BE2C (cell line): Measurements from ENCODE around the gene AGAP2.

ENCODE experiments used
- DNase-seq: peaks from one replicate; pipeline ENCODE4 v3.0.0-alpha.2; 2020
- H3K27me3 ChIP-seq: fragments of 250-450 bp; sonication (Bioruptor Pico); 2 replicates; pipeline ENCODE4 v1.5.1; 2020; ENCODE audit warnings: mild to moderate bottlenecking
- H3K36me3 ChIP-seq: fragments of 250-450 bp; sonication (Bioruptor Pico); 2 replicates; pipeline ENCODE4 v1.5.1; 2020; ENCODE audit warnings: mild to moderate bottlenecking
- H3K4me1 ChIP-seq: fragments of 250-450 bp; sonication (Bioruptor Pico); 2 replicates; pipeline ENCODE4 v1.5.1; 2020
- H3K4me3 ChIP-seq: 2 replicates; pipeline ENCODE4 v1.5.1; 2011; ENCODE audit warnings: low read depth, low read length
- H3K9me3 ChIP-seq: fragments of 250-450 bp; sonication (Bioruptor Pico); 2 replicates; pipeline ENCODE4 v1.5.1; 2020
- CTCF ChIP-seq: IDR thresholded peaks from 2 replicates; pipeline ENCODE4 v1.5.1; 2012; ENCODE audit warnings: mild to moderate bottlenecking, low read depth, low read length

Gene AGAP2

GRCh38 chr12:57744194-57744776 is 5.7 kb upstream of the AGAP2 start:
- Histone ChIP-seq H3K9me3 (no peaks in the 10 kb centered on the region), H3K4me1 (peaks cover 3% of the 10 kb centered on the region; the same call in 1 of the 2 replicates), H3K4me3 (peak overlapping the region; percentile 96), H3K27me3 (peaks cover 16% of the 10 kb centered on the region), H3K36me3 (peaks cover 29% of the 10 kb centered on the region)
- TF ChIP-seq CTCF, result no peak
- peak; percentile 68 for DNase-seq

- Histone ChIP-seq H3K9me3 (no peaks in the 10 kb centered on the region), H3K4me1 (peaks cover 3% of the 10 kb centered on the region; the same call in 1 of the 2 replicates), H3K4me3 (no peak overlapping the region), H3K36me3 (peaks cover 24% of the 10 kb centered on the region), H3K27me3 (peaks cover 20% of the 10 kb centered on the region)
- no peak for DNase-seq
- no peak for TF ChIP-seq CTCF
Observed at GRCh38 chr12:57743769-57744168, 5.2 kb upstream of the AGAP2 start.

DNA sequence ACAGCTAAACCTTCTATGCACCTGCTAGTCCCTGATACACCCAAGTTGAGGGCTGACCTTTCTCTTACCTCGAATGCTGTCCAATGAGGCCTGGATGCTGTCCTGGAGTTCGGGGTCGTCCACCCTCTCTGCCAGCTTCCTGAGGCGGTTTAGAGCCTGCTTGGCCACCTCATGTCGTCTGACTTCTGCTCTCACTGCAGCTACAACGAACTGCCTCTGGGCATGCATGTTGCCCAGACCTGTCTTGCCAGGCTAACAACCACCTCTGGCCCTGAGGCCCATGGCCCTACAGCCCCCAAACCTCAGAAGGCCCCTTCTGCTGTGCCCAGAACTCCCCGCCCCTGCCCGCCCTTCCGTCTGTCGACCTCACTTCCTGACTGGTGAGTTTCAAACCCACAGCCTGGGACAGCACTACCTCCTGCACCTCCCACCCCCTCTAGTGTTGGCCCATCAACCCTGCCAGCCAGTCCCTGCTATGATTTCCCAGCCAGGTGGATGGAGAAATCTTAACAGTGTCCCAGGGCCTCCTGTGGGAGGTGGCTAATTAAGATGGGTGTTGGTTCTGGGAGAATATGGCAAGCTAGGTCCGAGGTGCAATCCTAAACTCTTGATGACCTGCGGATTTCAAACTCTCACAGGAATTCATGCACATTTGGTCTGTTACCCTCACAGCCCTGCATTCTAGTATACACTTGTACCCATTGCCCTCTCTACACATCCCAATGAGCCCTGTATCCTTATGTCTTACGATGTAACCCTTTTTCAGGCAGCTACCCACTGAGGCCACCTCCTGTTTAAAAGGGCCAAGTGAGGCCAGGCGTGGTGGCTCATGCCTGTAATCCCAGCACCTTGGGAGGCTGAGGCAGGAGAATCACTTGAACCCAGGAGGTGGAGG is 3.5 kb upstream of the AGAP2 start:
- Histone ChIP-seq H3K4me3 (no peak overlapping the region), H3K9me3 (no peaks in the 10 kb centered on the region), H3K36me3 (peaks cover 8% of the 10 kb centered on the region), H3K4me1 (peaks cover 3% of the 10 kb centered on the region; the same call in 1 of the 2 replicates), H3K27me3 (peaks cover 31% of the 10 kb centered on the region)
- peak; percentile 6; the same call in 1 of the 2 replicates for TF ChIP-seq CTCF
- DNase-seq, result no peak

DNA sequence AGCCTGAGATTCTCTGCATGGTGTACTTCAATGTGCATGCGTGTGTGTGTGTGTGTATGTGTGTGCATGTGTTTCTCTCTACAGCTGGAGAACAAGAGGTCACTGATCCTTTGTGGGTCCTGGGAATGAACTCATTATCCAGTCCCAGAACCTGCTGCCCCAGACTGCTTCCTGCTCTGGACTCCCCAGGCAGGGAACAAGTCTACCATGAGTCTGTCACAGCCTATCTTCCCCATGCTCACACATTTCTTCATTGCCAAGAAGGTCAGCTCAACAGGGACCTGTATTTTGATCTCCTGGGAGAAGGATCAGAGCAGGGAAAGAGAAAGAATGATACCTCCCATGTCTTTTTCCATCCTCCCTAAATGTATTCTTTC is 2.9 kb upstream of the AGAP2 start:
- Histone ChIP-seq H3K36me3 (peaks cover 4% of the 10 kb centered on the region), H3K4me1 (peaks cover 3% of the 10 kb centered on the region; the same call in 1 of the 2 replicates), H3K27me3 (peaks cover 38% of the 10 kb centered on the region), H3K4me3 (no peak overlapping the region), H3K9me3 (no peaks in the 10 kb centered on the region)
- no peak for TF ChIP-seq CTCF
- no peak for DNase-seq

GRCh38 chr12:57740656-57741412 is 2.3 kb upstream of the AGAP2 start:
- no peaks in the 10 kb centered on the region for H3K9me3 ChIP-seq
- no peaks in the 10 kb centered on the region for H3K36me3 ChIP-seq
- DNase-seq, result no peak
- H3K4me1 ChIP-seq, result peaks cover 3% of the 10 kb centered on the region
- H3K27me3 ChIP-seq, result peaks cover 44% of the 10 kb centered on the region
- no peak overlapping the region for H3K4me3 ChIP-seq
- TF ChIP-seq CTCF, result no peak
